Bronchial epithelial cell (primary cell): ENCODE data around the gene NOG. TPM values are rescaled to one million over a fixed set of nuclear protein-coding genes. Genes with fewer than 3 reads are reported as not detected.

Experiments used
- DNase-seq: peaks from one replicate; pipeline ENCODE4 v3.0.0-alpha.2; 2010; ENCODE audit warnings: low read depth
- FAIRE-seq: peaks from 2 replicates; lab custom pipeline; 2011; peaks lifted over from hg19 to GRCh38; lab: Jason Lieb, UNC
- H3K27me3 ChIP-seq: 2 replicates; pipeline ENCODE4 v1.5.1; 2011; ENCODE audit warnings: low read length; ENCODE audit not compliant: control insufficient read depth, insufficient read depth
- H3K36me3 ChIP-seq: 2 replicates; pipeline ENCODE4 v1.5.1; 2011; ENCODE audit warnings: low read length; ENCODE audit not compliant: control insufficient read depth, insufficient read depth
- H3K4me3 ChIP-seq: 2 replicates; pipeline ENCODE4 v1.5.1; 2011; ENCODE audit warnings: mild to moderate bottlenecking, low read depth, low read length, control low read depth
- CTCF ChIP-seq: IDR thresholded peaks from 2 replicates; pipeline ENCODE4 v1.5.1; 2011; ENCODE audit warnings: mild to moderate bottlenecking, moderate library complexity, low read length, control low read depth, inconsistent platforms; ENCODE audit not compliant: insufficient read depth, severe bottlenecking
- total RNA-seq: library from RNA; depleted of rRNA; stranded (reverse); fragments of >200 nt; gene quantifications from 2 replicates; pipeline ENCODE4 v1.2.1, GENCODE V29; 2014

NOG gene
- total RNA-seq, 1 donor from 2014 or later: 0.26 TPM

DNA sequence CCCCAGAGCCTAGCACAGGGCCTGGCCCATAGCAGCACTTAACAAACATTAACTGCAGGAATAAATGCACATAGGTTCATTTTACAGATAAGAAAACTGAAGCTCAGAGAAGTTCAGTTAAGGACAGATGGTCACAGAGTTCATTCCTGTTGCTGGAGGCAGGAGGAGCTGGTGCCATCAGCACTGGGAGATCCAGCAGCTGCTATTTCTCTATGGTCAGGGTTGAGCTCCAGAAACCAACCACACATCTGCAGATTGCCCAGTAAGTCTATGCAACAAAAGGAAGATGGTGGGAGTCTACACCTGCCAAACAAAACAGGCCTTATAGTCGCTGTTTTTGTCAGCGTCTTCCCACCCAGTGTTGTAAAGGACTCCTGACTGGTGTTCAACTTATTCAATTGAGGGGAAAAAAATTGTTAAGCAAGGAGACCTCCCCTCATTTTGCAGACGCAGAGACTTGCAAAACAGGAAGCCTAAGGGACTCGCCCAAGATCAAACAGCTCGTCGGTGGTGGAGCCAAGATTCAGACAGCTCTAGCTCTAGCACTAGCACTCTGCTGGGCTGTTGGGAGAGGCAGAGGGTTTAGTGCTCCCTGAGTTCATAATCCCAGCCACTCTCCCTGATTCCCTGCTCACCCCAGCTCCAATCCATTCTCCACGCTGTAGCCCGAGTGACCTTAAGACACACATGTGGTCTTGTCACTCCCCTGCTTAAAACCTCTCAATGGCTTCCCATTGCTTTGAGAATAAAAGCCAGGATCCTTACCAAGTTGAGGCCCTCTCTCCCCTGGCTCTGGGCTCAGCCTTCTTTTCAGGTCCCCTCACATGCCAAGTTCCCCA lies 9.0 kb downstream of the NOG start:
- no peaks in the 10 kb centered on the region for H3K36me3 ChIP-seq
- FAIRE-seq (peak; percentile 23), DNase-seq (no peak)
- no peak for TF ChIP-seq CTCF
- no peak overlapping the region for H3K4me3 ChIP-seq
- peaks cover 3% of the 10 kb centered on the region for H3K27me3 ChIP-seq

- H3K27me3 ChIP-seq: no peaks in the 10 kb centered on the region
- H3K36me3 ChIP-seq: no peaks in the 10 kb centered on the region
- no peak for TF ChIP-seq CTCF
- DNase-seq: no peak
- H3K4me3 ChIP-seq: no peak overlapping the region
- no peak for FAIRE-seq
Measured at GRCh38 chr17:56603486-56604238, 10.2 kb downstream of the NOG start.

DNA sequence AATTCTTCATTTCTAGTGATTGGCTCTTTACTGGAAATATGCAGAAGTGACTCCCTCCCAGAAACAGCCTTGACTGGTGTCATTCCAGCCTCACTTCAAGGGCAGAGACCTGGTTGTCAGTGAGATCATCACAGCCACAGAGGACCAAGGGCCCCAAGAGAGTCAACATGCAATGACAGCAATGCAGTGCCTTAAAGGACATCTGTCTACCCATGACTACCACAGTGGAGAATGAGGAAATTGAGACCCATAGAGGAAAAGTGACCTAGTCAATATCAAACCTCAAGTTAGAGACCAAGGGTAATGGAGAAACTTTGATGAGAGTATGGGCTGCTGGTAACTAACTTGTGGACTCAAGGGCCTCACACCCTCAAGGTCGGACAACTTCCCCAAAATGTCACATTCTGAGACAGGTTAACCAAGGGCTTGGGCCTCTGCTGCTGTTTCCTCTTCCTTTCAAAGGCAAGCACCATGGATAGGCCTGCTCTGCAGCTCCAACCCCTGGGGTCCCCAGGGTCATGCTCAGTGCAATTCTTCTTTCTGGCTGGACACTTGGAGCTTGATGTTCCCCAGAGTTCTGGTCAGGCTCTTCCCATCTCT lies 11.3 kb downstream of the NOG start:
- TF ChIP-seq CTCF: no peak
- Histone ChIP-seq H3K36me3 (no peaks in the 10 kb centered on the region), H3K27me3 (no peaks in the 10 kb centered on the region), H3K4me3 (no peak overlapping the region)
- DNase-seq: no peak
- FAIRE-seq: no peak

DNA sequence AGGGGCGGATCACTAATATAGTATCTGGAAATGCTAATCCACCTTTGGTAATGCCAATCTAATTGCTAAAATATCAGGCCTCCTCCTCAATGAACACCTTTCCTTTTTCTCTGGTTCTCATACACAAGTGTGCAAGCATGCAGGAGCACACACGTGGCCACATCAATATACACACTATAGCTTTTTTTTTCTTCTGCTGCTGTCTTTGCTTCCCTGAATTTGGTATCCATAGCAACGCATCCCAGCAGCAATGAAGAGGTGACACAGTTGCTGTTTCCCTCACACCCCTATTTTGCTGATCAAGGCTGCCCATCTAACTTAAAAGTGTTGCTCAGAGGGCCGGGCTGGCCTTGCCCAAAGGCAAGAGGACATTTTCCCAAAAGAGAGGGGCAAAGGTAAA lies 15.4 kb downstream of the NOG start:
- no peaks in the 10 kb centered on the region for H3K27me3 ChIP-seq
- no peaks in the 10 kb centered on the region for H3K36me3 ChIP-seq
- DNase-seq: no peak
- FAIRE-seq: no peak
- H3K4me3 ChIP-seq: no peak overlapping the region
- no peak for TF ChIP-seq CTCF

- DNase-seq (no peak), FAIRE-seq (no peak)
- Histone ChIP-seq H3K27me3 (no peaks in the 10 kb centered on the region), H3K36me3 (no peaks in the 10 kb centered on the region), H3K4me3 (no peak overlapping the region)
- TF ChIP-seq CTCF: no peak
Measured at GRCh38 chr17:56610321-56610720, 16.8 kb downstream of the NOG start.
